SK-N-SH (cell line): Measurements from ENCODE around the gene MILR1. TPM values are rescaled to one million over a fixed set of nuclear protein-coding genes. Genes with fewer than 3 reads are reported as not detected.

Source experiments
- CTCF ChIA-PET: fragments of 300-600, 350-600 bp; formaldehyde crosslinking; extraction: SDS; loops from one replicate; lab custom pipeline; 2021; lab: Yijun Ruan, JAX
- POLR2A ChIA-PET: fragments of 350-600 bp; sonication (Branson Sonifier 250); formaldehyde crosslinking; extraction: SDS; loops from one replicate; lab custom pipeline; 2020; ENCODE audit warnings: antibody characterized with exemption, inconsistent platforms; lab: Yijun Ruan, JAX
- DNase-seq: peaks from one replicate; pipeline ENCODE4 v3.0.0; 2012
- H2AFZ ChIP-seq: fragments of 200-600 bp; sonication (generic); 2 replicates; pipeline ENCODE4 v1.8.1; 2016; ENCODE audit warnings: antibody characterized with exemption, mild to moderate bottlenecking, low read depth
- H3F3A ChIP-seq: fragments of 200-600 bp; sonication (generic); replicated peaks from 2 replicates; pipeline ENCODE3; 2016; ENCODE audit warnings: antibody characterized with exemption, mild to moderate bottlenecking; ENCODE audit not compliant: insufficient read depth
- H3K27ac ChIP-seq, 2 experiments: fragments of 200-500 bp in 1 of 2; fragments of 200-600 bp in 1 of 2; sonication (Bioruptor generic) in 1 of 2; sonication (generic), shearing (Covaris generic) in 1 of 2; 2 replicates each; pipeline versions ENCODE4 v1.5.1 to v1.6.1; 2014 to 2016; ENCODE audit warnings: low read depth in 2 of 2, inconsistent platforms in 1 of 2, low read length in 1 of 2, mild to moderate bottlenecking in 1 of 2, mixed read lengths in 1 of 2
- H3K27me3 ChIP-seq: fragments of 200-600 bp; sonication (generic), shearing (Covaris generic); 2 replicates; pipeline ENCODE4 v1.6.1; 2016; ENCODE audit warnings: mixed run types; ENCODE audit not compliant: insufficient read depth
- H3K36me3 ChIP-seq, 2 experiments: fragments of 200-500 bp in 1 of 2; fragments of 200-600 bp in 1 of 2; sonication (Bioruptor generic) in 1 of 2; sonication (generic) in 1 of 2; replicated peaks in 1 of 2; 2 replicates each; pipeline versions ENCODE3 to v1.5.1; 2014 to 2016; ENCODE audit warnings: low read length in 1 of 2, mild to moderate bottlenecking in 1 of 2; ENCODE audit not compliant: insufficient read depth in 2 of 2, control insufficient read depth in 1 of 2
- H3K4me1 ChIP-seq, 2 experiments: fragments of 200-500 bp in 1 of 2; fragments of 200-600 bp in 1 of 2; sonication (Bioruptor generic) in 1 of 2; sonication (generic), shearing (Covaris generic) in 1 of 2; 2 replicates each; pipeline versions ENCODE4 v1.5.1 to v1.6.1; 2014 to 2016; ENCODE audit warnings: low read depth in 1 of 2, low read length in 1 of 2, mixed run types in 1 of 2; ENCODE audit not compliant: insufficient read depth in 2 of 2, control insufficient read depth in 1 of 2
- H3K4me2 ChIP-seq: fragments of 200-600 bp; sonication (generic), shearing (Covaris generic); 2 replicates; pipeline ENCODE4 v1.6.1; 2017; ENCODE audit warnings: mixed run types
- H3K4me3 ChIP-seq, 2 experiments: fragments of 200-500 bp in 1 of 2; fragments of 200-600 bp in 1 of 2; sonication (Bioruptor generic) in 1 of 2; sonication (generic), shearing (Covaris generic) in 1 of 2; 2 replicates each; pipeline versions ENCODE4 v1.5.1 to v1.8.1; 2014 to 2016; ENCODE audit warnings: low read depth in 2 of 2, inconsistent platforms in 1 of 2, low read length in 1 of 2, mild to moderate bottlenecking in 1 of 2, mixed read lengths in 1 of 2, moderate library complexity in 1 of 2
- H3K79me2 ChIP-seq: fragments of 200-600 bp; sonication (generic); 2 replicates; pipeline ENCODE4 v1.8.1; 2017; ENCODE audit warnings: mild to moderate bottlenecking; ENCODE audit not compliant: insufficient read depth
- H3K9ac ChIP-seq: fragments of 200-600 bp; sonication (generic); 2 replicates; pipeline ENCODE4 v1.6.1; 2017; ENCODE audit warnings: mixed run types
- H3K9me2 ChIP-seq: fragments of 200-600 bp; sonication (generic); 2 replicates; pipeline ENCODE4 v1.6.1; 2017; ENCODE audit warnings: mixed run types
- H3K9me3 ChIP-seq: fragments of 200-600 bp; sonication (generic); 2 replicates; pipeline ENCODE4 v1.6.1; 2017; ENCODE audit warnings: mixed run types, mild to moderate bottlenecking, moderate library complexity
- H4K20me1 ChIP-seq: fragments of 200-600 bp; sonication (generic); 2 replicates; pipeline ENCODE4 v1.6.1; 2017; ENCODE audit warnings: mild to moderate bottlenecking, mixed run types; ENCODE audit not compliant: insufficient read depth
- ELF1 ChIP-seq: IDR thresholded peaks from 2 replicates; pipeline ENCODE4 v1.4.0; 2012
- EP300 ChIP-seq, 2 experiments: IDR thresholded peaks; 2 replicates each; pipeline versions ENCODE4 v1.4.0 to v1.6.1; 2012; ENCODE audit warnings: borderline replicate concordance in 1 of 2, low read depth in 1 of 2, low read length in 1 of 2
- FOSL2 ChIP-seq: IDR thresholded peaks from 2 replicates; pipeline ENCODE4 v1.4.0; 2012; ENCODE audit warnings: low read depth, mild to moderate bottlenecking, moderate library complexity, borderline replicate concordance
- FOXJ3 ChIP-seq: sonication (generic); formaldehyde crosslinking; IDR thresholded peaks from 2 replicates; pipeline ENCODE4 v1.5.1; 2020; ENCODE audit warnings: mild to moderate bottlenecking, missing genetic modification reagents
- FOXM1 ChIP-seq: IDR thresholded peaks from 2 replicates; pipeline ENCODE4 v1.4.0; 2012; ENCODE audit warnings: low read depth, mild to moderate bottlenecking
- JUND ChIP-seq: IDR thresholded peaks from 2 replicates; pipeline ENCODE4 v1.4.0; 2012
- MEF2A ChIP-seq: IDR thresholded peaks from 2 replicates; pipeline ENCODE4 v1.4.0; 2012; ENCODE audit warnings: low read depth, borderline replicate concordance
- MXI1 ChIP-seq: IDR thresholded peaks from 2 replicates; pipeline ENCODE4 v1.6.1; 2012; ENCODE audit warnings: mild to moderate bottlenecking, low read depth, low read length, improper control_type of control experiment
- NFIC ChIP-seq: IDR thresholded peaks from 2 replicates; pipeline ENCODE4 v1.4.0; 2012; ENCODE audit warnings: borderline replicate concordance
- RAD21 ChIP-seq: IDR thresholded peaks from 2 replicates; pipeline ENCODE4 v1.6.1; 2012; ENCODE audit warnings: mild to moderate bottlenecking, low read length
- RCOR1 ChIP-seq: fragments of 150-350 bp; IDR thresholded peaks from 2 replicates; pipeline ENCODE4 v1.6.1; 2017; ENCODE audit warnings: antibody characterized with exemption, low read length
- SMC3 ChIP-seq: IDR thresholded peaks from 2 replicates; pipeline ENCODE4 v1.6.1; 2012; ENCODE audit warnings: low read depth, low read length, improper control_type of control experiment
- TAF1 ChIP-seq: IDR thresholded peaks from 2 replicates; pipeline ENCODE4 v1.6.1; 2012; ENCODE audit warnings: low read depth, mild to moderate bottlenecking, low read length, moderate library complexity, borderline replicate concordance
- TCF12 ChIP-seq: IDR thresholded peaks from 2 replicates; pipeline ENCODE4 v1.4.0; 2012
- WGBS: methylation state at CpG from one replicate; pipeline ENCODE4 v1.1.6; 2017; ENCODE audit warnings: low lambda C conversion rate; 5-methylcytosine and 5-hydroxymethylcytosine counted together
- polyA plus RNA-seq, 3 experiments: library from polyadenylated mRNA; depleted of rRNA; stranded (reverse); fragments of >200 nt; gene quantifications; 2 replicates each; pipeline ENCODE4 v1.2.3, GENCODE V29; 2012
- TF ChIP-seq, protein P1 (sequence below): IDR thresholded peaks from 2 replicates; pipeline ENCODE4 v1.4.0; 2012; ENCODE audit warnings: low read depth, borderline replicate concordance
- TF ChIP-seq, protein P2 (sequence below): IDR thresholded peaks from 2 replicates; pipeline ENCODE4 v1.6.1; 2012; ENCODE audit warnings: mild to moderate bottlenecking, low read depth, low read length, moderate library complexity
- TF ChIP-seq, protein P3 (sequence below): IDR thresholded peaks from 2 replicates; pipeline ENCODE4 v1.4.0; 2012; ENCODE audit warnings: low read depth
- TF ChIP-seq, protein P4 (sequence below): IDR thresholded peaks from 2 replicates; pipeline ENCODE4; 2012
- TF ChIP-seq, protein P5 (sequence below): fragments of 150-350 bp; IDR thresholded peaks from 2 replicates; pipeline ENCODE4 v1.6.1; 2016; ENCODE audit warnings: mild to moderate bottlenecking, low read depth, low read length

The MILR1 gene
- polyA plus RNA-seq, 1 of the 3 experiments (the other 2 are of a cell fraction): 4.9 TPM

DNA sequence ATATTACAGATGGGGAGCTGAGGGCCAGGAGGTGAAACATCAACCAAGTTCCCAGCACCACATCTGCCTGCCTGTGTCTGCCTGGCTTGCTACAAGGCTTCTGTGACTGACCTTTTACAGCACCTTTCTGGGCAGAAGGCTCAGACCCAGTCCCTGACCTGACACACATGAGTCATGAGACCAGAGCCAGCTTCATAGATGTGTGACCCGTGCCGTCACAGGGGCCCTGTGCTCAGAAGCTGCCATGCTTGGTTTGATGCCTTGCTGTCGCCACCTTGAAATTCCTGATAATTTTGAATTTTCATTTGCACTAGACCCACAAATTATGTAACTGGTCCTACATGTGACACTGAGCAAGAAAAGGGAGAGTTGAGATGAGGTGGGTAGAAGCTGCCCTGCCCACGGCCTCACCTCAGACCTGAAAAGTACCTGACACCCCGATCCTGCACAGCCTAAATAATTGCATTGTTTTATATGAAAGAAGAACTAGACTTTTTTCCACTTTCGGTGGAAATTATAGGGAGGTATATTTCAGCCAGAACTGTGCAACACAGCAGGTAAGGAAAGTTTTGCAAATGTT, 44.9 kb upstream of the MILR1 start:
- Histone ChIP-seq H3K4me3 (no peak overlapping the region), H4K20me1 (no peaks in the 10 kb centered on the region), H3K36me3 (peaks cover 0 to 8% of the 10 kb centered on the region in 2 experiments), H3F3A (no peaks in the 10 kb centered on the region), H3K9me3 (no peaks in the 10 kb centered on the region), H3K4me1 (no peaks in the 10 kb centered on the region), H3K9me2 (no peaks in the 10 kb centered on the region), H3K27me3 (no peaks in the 10 kb centered on the region), H3K9ac (no peak overlapping the region), H3K4me2 (no peak overlapping the region), H3K27ac (no peak overlapping the region), H3K79me2 (no peaks in the 10 kb centered on the region), H2AFZ (no peak overlapping the region)
- TF ChIP-seq NFIC (no peak), FOXJ3 (CRISPR knock-in tag) (no peak)
- TF ChIP-seq, protein P1, sequence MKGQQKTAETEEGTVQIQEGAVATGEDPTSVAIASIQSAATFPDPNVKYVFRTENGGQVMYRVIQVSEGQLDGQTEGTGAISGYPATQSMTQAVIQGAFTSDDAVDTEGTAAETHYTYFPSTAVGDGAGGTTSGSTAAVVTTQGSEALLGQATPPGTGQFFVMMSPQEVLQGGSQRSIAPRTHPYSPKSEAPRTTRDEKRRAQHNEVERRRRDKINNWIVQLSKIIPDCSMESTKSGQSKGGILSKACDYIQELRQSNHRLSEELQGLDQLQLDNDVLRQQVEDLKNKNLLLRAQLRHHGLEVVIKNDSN: no peak
- no peak for DNase-seq
- ChIA-PET POLR2A (no interaction called here), CTCF (interaction anchor here (0.8 to 1.3 kb wide), 3 partner anchors 15 to 64 kb away, joined by 3 to 4 read pairs (median 3); no protein-coding TSS in a partner anchor)
- WGBS: 94% methylated on average over 6 of the region's 6 CpGs

DNA sequence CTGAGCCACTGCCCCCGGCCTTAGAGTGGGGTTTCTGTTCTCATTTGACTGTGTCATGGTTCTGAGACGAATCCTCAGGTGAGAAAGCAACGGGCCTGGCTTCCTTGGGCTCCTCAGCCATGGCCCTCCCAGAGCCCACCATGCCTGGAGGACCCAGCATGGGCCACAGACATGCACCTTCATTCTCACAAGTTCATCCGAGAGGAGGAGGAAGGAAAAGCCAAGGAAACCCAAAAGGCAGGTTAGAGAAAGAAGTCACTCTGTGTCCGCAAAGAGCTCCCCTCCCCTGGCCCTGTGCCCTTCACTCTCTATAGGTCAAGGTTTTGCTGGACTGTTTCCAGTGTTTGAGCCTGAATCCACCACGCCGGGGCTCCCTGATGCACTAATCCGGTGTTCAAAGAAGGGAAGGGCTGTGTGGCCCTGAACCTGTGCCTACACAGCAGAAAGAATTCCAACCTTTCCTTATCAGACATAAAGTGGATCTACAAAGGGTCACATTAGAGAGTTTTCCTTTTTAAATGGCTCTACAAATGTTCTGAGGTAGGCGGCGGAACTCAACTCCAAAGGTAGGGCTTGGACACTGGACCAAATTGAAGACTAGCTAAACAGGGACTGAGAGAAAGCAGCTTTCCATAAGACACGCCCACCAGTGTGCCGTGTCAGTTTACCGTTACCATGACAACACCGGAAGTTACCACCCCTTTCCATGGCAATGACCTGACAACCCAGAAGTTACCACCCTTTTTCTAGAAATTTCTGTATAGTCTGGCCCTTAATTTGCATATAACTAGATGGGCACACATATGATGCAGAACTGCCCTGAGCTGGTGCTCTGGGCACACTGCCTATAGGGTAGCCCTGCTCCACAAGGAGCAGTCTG, 42.4 kb upstream of the MILR1 start:
- DNase-seq: no peak
- Histone ChIP-seq H3F3A (no peaks in the 10 kb centered on the region), H3K4me2 (no peak overlapping the region), H3K79me2 (no peaks in the 10 kb centered on the region), H3K27me3 (no peaks in the 10 kb centered on the region), H4K20me1 (no peaks in the 10 kb centered on the region), H3K9me2 (no peaks in the 10 kb centered on the region), H3K4me3 (no peak overlapping the region), H3K27ac (no peak overlapping the region), H3K9me3 (no peaks in the 10 kb centered on the region), H3K9ac (no peak overlapping the region), H3K36me3 (peaks cover 0 to 5% of the 10 kb centered on the region in 2 experiments), H3K4me1 (no peaks in the 10 kb centered on the region), H2AFZ (no peak overlapping the region)
- WGBS: 92% methylated on average over 14 of the region's 14 CpGs
- ChIA-PET POLR2A (no interaction called here), CTCF (interaction anchor here (1.3 to 5.2 kb wide), 2 partner anchors 13 to 86 kb away, joined by 5 to 54 read pairs; no protein-coding TSS in a partner anchor)
- TF ChIP-seq FOSL2 (no peak), MEF2A (no peak), EP300 (IDR thresholded peaks at IDR 0.05; ENCODE audit: borderline replicate concordance in 1 of 2, low read depth in 1 of 2, low read length in 1 of 2) (no peak), TAF1 (no peak), JUND (no peak), SMC3 (no peak), RCOR1 (no peak), ELF1 (no peak), RAD21 (no peak), MXI1 (no peak), FOXM1 (no peak), TCF12 (no peak)
- TF ChIP-seq, protein P1: no peak
- TF ChIP-seq, protein P2, sequence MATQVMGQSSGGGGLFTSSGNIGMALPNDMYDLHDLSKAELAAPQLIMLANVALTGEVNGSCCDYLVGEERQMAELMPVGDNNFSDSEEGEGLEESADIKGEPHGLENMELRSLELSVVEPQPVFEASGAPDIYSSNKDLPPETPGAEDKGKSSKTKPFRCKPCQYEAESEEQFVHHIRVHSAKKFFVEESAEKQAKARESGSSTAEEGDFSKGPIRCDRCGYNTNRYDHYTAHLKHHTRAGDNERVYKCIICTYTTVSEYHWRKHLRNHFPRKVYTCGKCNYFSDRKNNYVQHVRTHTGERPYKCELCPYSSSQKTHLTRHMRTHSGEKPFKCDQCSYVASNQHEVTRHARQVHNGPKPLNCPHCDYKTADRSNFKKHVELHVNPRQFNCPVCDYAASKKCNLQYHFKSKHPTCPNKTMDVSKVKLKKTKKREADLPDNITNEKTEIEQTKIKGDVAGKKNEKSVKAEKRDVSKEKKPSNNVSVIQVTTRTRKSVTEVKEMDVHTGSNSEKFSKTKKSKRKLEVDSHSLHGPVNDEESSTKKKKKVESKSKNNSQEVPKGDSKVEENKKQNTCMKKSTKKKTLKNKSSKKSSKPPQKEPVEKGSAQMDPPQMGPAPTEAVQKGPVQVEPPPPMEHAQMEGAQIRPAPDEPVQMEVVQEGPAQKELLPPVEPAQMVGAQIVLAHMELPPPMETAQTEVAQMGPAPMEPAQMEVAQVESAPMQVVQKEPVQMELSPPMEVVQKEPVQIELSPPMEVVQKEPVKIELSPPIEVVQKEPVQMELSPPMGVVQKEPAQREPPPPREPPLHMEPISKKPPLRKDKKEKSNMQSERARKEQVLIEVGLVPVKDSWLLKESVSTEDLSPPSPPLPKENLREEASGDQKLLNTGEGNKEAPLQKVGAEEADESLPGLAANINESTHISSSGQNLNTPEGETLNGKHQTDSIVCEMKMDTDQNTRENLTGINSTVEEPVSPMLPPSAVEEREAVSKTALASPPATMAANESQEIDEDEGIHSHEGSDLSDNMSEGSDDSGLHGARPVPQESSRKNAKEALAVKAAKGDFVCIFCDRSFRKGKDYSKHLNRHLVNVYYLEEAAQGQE: no peak
- TF ChIP-seq, protein P3, sequence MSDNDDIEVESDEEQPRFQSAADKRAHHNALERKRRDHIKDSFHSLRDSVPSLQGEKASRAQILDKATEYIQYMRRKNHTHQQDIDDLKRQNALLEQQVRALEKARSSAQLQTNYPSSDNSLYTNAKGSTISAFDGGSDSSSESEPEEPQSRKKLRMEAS: no peak
- TF ChIP-seq, protein P4, sequence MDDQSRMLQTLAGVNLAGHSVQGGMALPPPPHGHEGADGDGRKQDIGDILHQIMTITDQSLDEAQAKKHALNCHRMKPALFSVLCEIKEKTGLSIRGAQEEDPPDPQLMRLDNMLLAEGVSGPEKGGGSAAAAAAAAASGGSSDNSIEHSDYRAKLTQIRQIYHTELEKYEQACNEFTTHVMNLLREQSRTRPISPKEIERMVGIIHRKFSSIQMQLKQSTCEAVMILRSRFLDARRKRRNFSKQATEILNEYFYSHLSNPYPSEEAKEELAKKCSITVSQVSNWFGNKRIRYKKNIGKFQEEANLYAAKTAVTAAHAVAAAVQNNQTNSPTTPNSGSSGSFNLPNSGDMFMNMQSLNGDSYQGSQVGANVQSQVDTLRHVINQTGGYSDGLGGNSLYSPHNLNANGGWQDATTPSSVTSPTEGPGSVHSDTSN: no peak
- TF ChIP-seq, protein P5, sequence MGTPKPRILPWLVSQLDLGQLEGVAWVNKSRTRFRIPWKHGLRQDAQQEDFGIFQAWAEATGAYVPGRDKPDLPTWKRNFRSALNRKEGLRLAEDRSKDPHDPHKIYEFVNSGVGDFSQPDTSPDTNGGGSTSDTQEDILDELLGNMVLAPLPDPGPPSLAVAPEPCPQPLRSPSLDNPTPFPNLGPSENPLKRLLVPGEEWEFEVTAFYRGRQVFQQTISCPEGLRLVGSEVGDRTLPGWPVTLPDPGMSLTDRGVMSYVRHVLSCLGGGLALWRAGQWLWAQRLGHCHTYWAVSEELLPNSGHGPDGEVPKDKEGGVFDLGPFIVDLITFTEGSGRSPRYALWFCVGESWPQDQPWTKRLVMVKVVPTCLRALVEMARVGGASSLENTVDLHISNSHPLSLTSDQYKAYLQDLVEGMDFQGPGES: no peak
